ENCODE measurements around the gene CNOT10.
"Not testable (repeated sequence)": the region's sequence is repeated elsewhere in the genome, so short reads cannot be mapped to it uniquely, and the experiment has no call there.

Gene CNOT10

GRCh38 chr3:32698506-32698905, 13.5 kb downstream of the CNOT10 start:
- DNase-seq = no peak

GRCh38 chr3:32699429-32699828, 14.4 kb downstream of the CNOT10 start:
- DNase-seq = no peak

GRCh38 chr3:32700244-32700643, 15.3 kb downstream of the CNOT10 start:
- no peak for DNase-seq

GRCh38 chr3:32703491-32703972, 18.5 kb downstream of the CNOT10 start:
- DNase-seq = no peak

- DNase-seq = no peak
Observed at GRCh38 chr3:32705232-32705631, 20.2 kb downstream of the CNOT10 start.

- no peak for DNase-seq
Observed at GRCh38 chr3:32706348-32707025, 21.5 kb downstream of the CNOT10 start.

GRCh38 chr3:32707026-32707370, 22.0 kb downstream of the CNOT10 start:
- no peak for DNase-seq

- no peak for DNase-seq
Observed at GRCh38 chr3:32708672-32709283, 23.8 kb downstream of the CNOT10 start.

- no peak for DNase-seq
Observed at GRCh38 chr3:32709346-32709745, 24.4 kb downstream of the CNOT10 start.

- no peak for DNase-seq
Observed at GRCh38 chr3:32712506-32713055, 27.6 kb downstream of the CNOT10 start.

GRCh38 chr3:32713181-32713580, 28.2 kb downstream of the CNOT10 start:
- no peak for DNase-seq

GRCh38 chr3:32719335-32719734, 34.3 kb downstream of the CNOT10 start:
- no peak for DNase-seq

GRCh38 chr3:32719931-32720330, 34.9 kb downstream of the CNOT10 start:
- no peak for DNase-seq

- no peak for DNase-seq
Observed at GRCh38 chr3:32725721-32726120, 40.7 kb downstream of the CNOT10 start.

GRCh38 chr3:32733631-32734229, 48.7 kb downstream of the CNOT10 start:
- peak; percentile 65 to 84 for DNase-seq

- DNase-seq = no peak
Observed at GRCh38 chr3:32734756-32735155, 49.8 kb downstream of the CNOT10 start.

GRCh38 chr3:32743470-32743869, 58.5 kb downstream of the CNOT10 start:
- DNase-seq = not testable (repeated sequence)

GRCh38 chr3:32743934-32744333, 58.9 kb downstream of the CNOT10 start:
- no peak for DNase-seq

GRCh38 chr3:32751377-32751776, 66.4 kb downstream of the CNOT10 start:
- DNase-seq = no peak

GRCh38 chr3:32755761-32756160, 70.8 kb downstream of the CNOT10 start:
- DNase-seq = no peak

- peak in 1 of 2 experiments; percentile 37 for DNase-seq
Observed at GRCh38 chr3:32757618-32758374, 72.8 kb downstream of the CNOT10 start.

- peak; percentile 31 to 37 for DNase-seq
Observed at GRCh38 chr3:32758375-32758753, 73.4 kb downstream of the CNOT10 start.

GRCh38 chr3:32759342-32759741, 74.4 kb downstream of the CNOT10 start:
- no peak for DNase-seq

Data from Kasumi-1 (cell line).